Mesendoderm (in vitro differentiated cells): ENCODE data around the gene IPCEF1.

ENCODE experiments used
- DNase-seq: peaks from one replicate; pipeline ENCODE4 v3.0.0; 2013
- H2AK5ac ChIP-seq: 2 replicates; pipeline ENCODE4 v1.6.1; 2013; ENCODE audit warnings: low read length, inconsistent platforms
- H2BK120ac ChIP-seq: 2 replicates; pipeline ENCODE4 v1.6.1; 2013; ENCODE audit warnings: low read depth, mild to moderate bottlenecking, low read length, moderate library complexity, mixed read lengths
- H2BK15ac ChIP-seq: replicated peaks from 2 replicates; pipeline ENCODE4 v1.6.1; 2013; ENCODE audit warnings: low read depth, mild to moderate bottlenecking, moderate library complexity
- H2BK5ac ChIP-seq: 2 replicates; pipeline ENCODE4 v1.6.1; 2013; ENCODE audit warnings: low read length, inconsistent platforms
- H3K18ac ChIP-seq: 2 replicates; pipeline ENCODE4 v1.6.1; 2013; ENCODE audit warnings: mild to moderate bottlenecking, low read length, mixed read lengths
- H3K23ac ChIP-seq: one replicate; pipeline ENCODE4 v1.6.1; 2013; ENCODE audit warnings: low read length
- H3K27ac ChIP-seq: 2 replicates; pipeline ENCODE4 v1.5.1; 2013; ENCODE audit warnings: low read depth, mild to moderate bottlenecking, inconsistent platforms, low read length, moderate library complexity
- H3K27me3 ChIP-seq: 2 replicates; pipeline ENCODE4 v1.6.1; 2013; ENCODE audit warnings: low read length, control low read depth, mild to moderate bottlenecking, inconsistent platforms; ENCODE audit not compliant: insufficient read depth, poor library complexity
- H3K36me3 ChIP-seq: 2 replicates; pipeline ENCODE4 v1.6.1; 2013; ENCODE audit warnings: low read length, inconsistent platforms; ENCODE audit not compliant: control insufficient read depth, insufficient read depth
- H3K4ac ChIP-seq: one replicate; pipeline ENCODE4 v1.6.1; 2013; ENCODE audit warnings: low read depth, mild to moderate bottlenecking, low read length, moderate library complexity
- H3K4me1 ChIP-seq: 2 replicates; pipeline ENCODE4 v1.6.1; 2013; ENCODE audit warnings: low read depth, low read length, inconsistent platforms; ENCODE audit not compliant: control insufficient read depth
- H3K4me2 ChIP-seq: 2 replicates; pipeline ENCODE4 v1.6.1; 2013; ENCODE audit warnings: low read length
- H3K4me3 ChIP-seq: 2 replicates; pipeline ENCODE4 v1.5.1; 2013; ENCODE audit warnings: mild to moderate bottlenecking, low read length
- H3K56ac ChIP-seq: one replicate; pipeline ENCODE4 v1.6.1; 2013; ENCODE audit warnings: low read length
- H3K79me1 ChIP-seq: 2 replicates; pipeline ENCODE4 v1.6.1; 2013; ENCODE audit warnings: low read length, inconsistent platforms
- H3K79me2 ChIP-seq: 2 replicates; pipeline ENCODE4 v1.6.1; 2013; ENCODE audit warnings: mild to moderate bottlenecking, low read length; ENCODE audit not compliant: control insufficient read depth, insufficient read depth
- H3K9ac ChIP-seq: 2 replicates; pipeline ENCODE4 v1.6.1; 2013; ENCODE audit warnings: low read length, inconsistent platforms
- H4K5ac ChIP-seq: one replicate; pipeline ENCODE4 v1.6.1; 2013; ENCODE audit warnings: low read length
- H4K8ac ChIP-seq: one replicate; pipeline ENCODE4 v1.6.1; 2013; ENCODE audit warnings: low read depth, mild to moderate bottlenecking, control low read depth, low read length, moderate library complexity
- WGBS: extraction: QIAGEN DNeasy Blood & Tissue Kit; methylation state at CpG from one replicate; pipeline ENCODE4 v1.1.7; 2013; ENCODE audit warnings: low lambda C conversion rate, missing lambda C conversion rate; ENCODE audit not compliant: insufficient coverage; ENCODE audit errors: extremely low coverage; 5-methylcytosine and 5-hydroxymethylcytosine counted together

The IPCEF1 gene

DNA sequence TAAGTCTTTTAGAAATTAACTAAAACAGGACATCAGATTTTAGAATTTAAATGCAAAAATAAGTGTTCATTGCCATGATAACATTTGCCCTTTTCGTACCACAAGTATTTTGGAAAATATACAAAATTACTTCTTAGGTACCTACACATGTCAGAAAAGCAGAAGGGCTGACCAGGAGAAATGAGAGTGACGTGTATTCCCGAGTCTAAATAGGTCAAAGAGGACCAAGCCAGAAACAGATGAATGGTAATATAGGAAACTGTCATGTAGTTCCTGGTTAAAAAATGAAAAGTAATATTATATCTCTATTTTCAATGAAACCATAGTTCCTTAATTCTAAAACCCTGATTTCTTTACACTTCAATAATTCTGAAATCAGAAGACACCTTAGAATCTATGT, 126.2 kb downstream of the IPCEF1 start:
- no peaks in the 10 kb centered on the region for H3K4me1 ChIP-seq
- no peak overlapping the region for H2BK5ac ChIP-seq
- no peak overlapping the region for H2AK5ac ChIP-seq
- no peak overlapping the region for H3K18ac ChIP-seq
- H2BK120ac ChIP-seq: no peak overlapping the region
- H3K23ac ChIP-seq: no peak overlapping the region
- H3K27ac ChIP-seq: no peak overlapping the region
- H3K9ac ChIP-seq: no peak overlapping the region
- no peaks in the 10 kb centered on the region for H3K79me1 ChIP-seq
- no peak overlapping the region for H2BK15ac ChIP-seq
- no peaks in the 10 kb centered on the region for H3K36me3 ChIP-seq
- DNase-seq: no peak
- no peaks in the 10 kb centered on the region for H3K79me2 ChIP-seq
- H3K27me3 ChIP-seq: no peaks in the 10 kb centered on the region
- H3K4me2 ChIP-seq: no peak overlapping the region
- H3K4ac ChIP-seq: no peak overlapping the region
- no peak overlapping the region for H4K5ac ChIP-seq
- H3K4me3 ChIP-seq: no peak overlapping the region
- H3K56ac ChIP-seq: no peak overlapping the region
- no peak overlapping the region for H4K8ac ChIP-seq
- no CpG with 5 or more reads among the region's 3 CpGs for WGBS

GRCh38 chr6:154229786-154230185, 126.8 kb downstream of the IPCEF1 start:
- Histone ChIP-seq H3K4me2 (no peak overlapping the region), H3K18ac (no peak overlapping the region), H3K56ac (no peak overlapping the region), H3K23ac (no peak overlapping the region), H3K27ac (no peak overlapping the region), H2BK120ac (no peak overlapping the region), H2BK15ac (no peak overlapping the region), H2BK5ac (no peak overlapping the region), H3K36me3 (no peaks in the 10 kb centered on the region), H3K79me1 (no peaks in the 10 kb centered on the region), H2AK5ac (no peak overlapping the region), H3K4ac (no peak overlapping the region), H3K4me1 (no peaks in the 10 kb centered on the region), H3K79me2 (no peaks in the 10 kb centered on the region), H3K4me3 (no peak overlapping the region), H3K9ac (no peak overlapping the region), H4K5ac (no peak overlapping the region), H4K8ac (no peak overlapping the region), H3K27me3 (no peaks in the 10 kb centered on the region)
- DNase-seq: no peak
- no CpG with 5 or more reads among the region's 6 CpGs for WGBS

- H2BK15ac ChIP-seq: no peak overlapping the region
- no peaks in the 10 kb centered on the region for H3K79me2 ChIP-seq
- DNase-seq: no peak
- H4K8ac ChIP-seq: no peak overlapping the region
- H3K4me1 ChIP-seq: no peaks in the 10 kb centered on the region
- no peak overlapping the region for H3K23ac ChIP-seq
- no peak overlapping the region for H3K18ac ChIP-seq
- H4K5ac ChIP-seq: no peak overlapping the region
- no peak overlapping the region for H3K4ac ChIP-seq
- no peak overlapping the region for H3K9ac ChIP-seq
- no peaks in the 10 kb centered on the region for H3K36me3 ChIP-seq
- H3K56ac ChIP-seq: no peak overlapping the region
- H3K27me3 ChIP-seq: no peaks in the 10 kb centered on the region
- WGBS: no CpG with 5 or more reads among the region's 4 CpGs
- no peak overlapping the region for H3K4me2 ChIP-seq
- no peak overlapping the region for H3K4me3 ChIP-seq
- no peak overlapping the region for H2BK5ac ChIP-seq
- H2BK120ac ChIP-seq: no peak overlapping the region
- H3K27ac ChIP-seq: no peak overlapping the region
- no peak overlapping the region for H2AK5ac ChIP-seq
- no peaks in the 10 kb centered on the region for H3K79me1 ChIP-seq
Observed at GRCh38 chr6:154228521-154228905, 128.1 kb downstream of the IPCEF1 start.

GRCh38 chr6:154227862-154228520, 128.6 kb downstream of the IPCEF1 start:
- H3K27ac ChIP-seq: no peak overlapping the region
- no peaks in the 10 kb centered on the region for H3K36me3 ChIP-seq
- WGBS: no CpG with 5 or more reads among the region's 7 CpGs
- H3K56ac ChIP-seq: no peak overlapping the region
- H3K4me2 ChIP-seq: no peak overlapping the region
- no peak overlapping the region for H2BK15ac ChIP-seq
- no peak for DNase-seq
- H2BK5ac ChIP-seq: no peak overlapping the region
- no peak overlapping the region for H3K23ac ChIP-seq
- H3K4me1 ChIP-seq: no peaks in the 10 kb centered on the region
- no peak overlapping the region for H4K5ac ChIP-seq
- H3K4ac ChIP-seq: no peak overlapping the region
- no peak overlapping the region for H2BK120ac ChIP-seq
- no peak overlapping the region for H3K4me3 ChIP-seq
- H2AK5ac ChIP-seq: no peak overlapping the region
- H3K79me1 ChIP-seq: no peaks in the 10 kb centered on the region
- H3K18ac ChIP-seq: no peak overlapping the region
- H3K9ac ChIP-seq: no peak overlapping the region
- H3K79me2 ChIP-seq: no peaks in the 10 kb centered on the region
- H4K8ac ChIP-seq: no peak overlapping the region
- H3K27me3 ChIP-seq: no peaks in the 10 kb centered on the region

DNA sequence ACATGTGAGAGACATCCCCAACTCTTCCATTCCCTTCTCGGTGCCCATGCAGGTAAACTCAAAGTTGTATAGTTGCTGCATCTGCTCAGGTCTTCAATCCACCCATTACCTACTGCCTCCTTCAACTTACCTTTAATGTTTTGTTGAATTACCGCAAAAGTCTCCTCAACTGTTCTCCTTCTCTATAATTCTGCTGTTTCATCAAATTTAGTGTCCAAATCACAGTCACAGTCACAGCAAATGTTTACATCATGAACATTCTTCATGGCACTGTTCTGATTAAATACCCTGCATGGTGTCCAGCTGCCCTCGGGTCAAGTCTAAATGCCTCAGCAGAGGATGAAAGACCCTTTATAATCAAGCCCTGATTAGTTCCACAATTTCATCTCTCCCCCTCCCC, 130.1 kb downstream of the IPCEF1 start:
- H3K4me2 ChIP-seq: no peak overlapping the region
- H4K8ac ChIP-seq: no peak overlapping the region
- H2AK5ac ChIP-seq: no peak overlapping the region
- H3K79me2 ChIP-seq: no peaks in the 10 kb centered on the region
- no peaks in the 10 kb centered on the region for H3K27me3 ChIP-seq
- H3K36me3 ChIP-seq: no peaks in the 10 kb centered on the region
- no peak overlapping the region for H3K4me3 ChIP-seq
- H4K5ac ChIP-seq: no peak overlapping the region
- H3K18ac ChIP-seq: no peak overlapping the region
- no peak overlapping the region for H3K27ac ChIP-seq
- H2BK15ac ChIP-seq: no peak overlapping the region
- no peak overlapping the region for H3K4ac ChIP-seq
- H3K9ac ChIP-seq: no peak overlapping the region
- no peak overlapping the region for H3K23ac ChIP-seq
- DNase-seq: no peak
- no CpG with 5 or more reads among the region's 3 CpGs for WGBS
- no peak overlapping the region for H2BK120ac ChIP-seq
- H2BK5ac ChIP-seq: no peak overlapping the region
- no peaks in the 10 kb centered on the region for H3K4me1 ChIP-seq
- H3K56ac ChIP-seq: no peak overlapping the region
- no peaks in the 10 kb centered on the region for H3K79me1 ChIP-seq

- no peak overlapping the region for H4K5ac ChIP-seq
Observed at GRCh38 chr6:154223296-154223695, 133.3 kb downstream of the IPCEF1 start.

More at GRCh38 chr6:154223296-154223695, 133.3 kb downstream of the IPCEF1 start:
- no peak overlapping the region for H3K18ac ChIP-seq
- H3K79me1 ChIP-seq: no peaks in the 10 kb centered on the region
- H4K8ac ChIP-seq: no peak overlapping the region
- no peak overlapping the region for H3K23ac ChIP-seq
- no peak overlapping the region for H2BK5ac ChIP-seq
- H3K56ac ChIP-seq: no peak overlapping the region
- H2AK5ac ChIP-seq: no peak overlapping the region
- WGBS: no CpG with 5 or more reads among the region's 2 CpGs
- H3K4me3 ChIP-seq: no peak overlapping the region
- H3K4ac ChIP-seq: no peak overlapping the region
- H2BK120ac ChIP-seq: no peak overlapping the region
- no peaks in the 10 kb centered on the region for H3K27me3 ChIP-seq
- H2BK15ac ChIP-seq: no peak overlapping the region
- H3K9ac ChIP-seq: no peak overlapping the region
- no peak for DNase-seq
- peaks cover 2% of the 10 kb centered on the region for H3K4me1 ChIP-seq
- H3K4me2 ChIP-seq: no peak overlapping the region
- no peaks in the 10 kb centered on the region for H3K36me3 ChIP-seq
- H3K27ac ChIP-seq: no peak overlapping the region
- no peaks in the 10 kb centered on the region for H3K79me2 ChIP-seq
